GM18520 (cell line): Measurements from ENCODE around the gene PTPRCAP.
"Not testable (repeated sequence)": the region's sequence is repeated elsewhere in the genome, so short reads cannot be mapped to it uniquely, and the experiment has no call there.

Source experiments
- ATAC-seq: cut with Tn5 transposase; IDR thresholded peaks from one replicate; pipeline ENCODE4 v1.9.1; 2021; ENCODE audit not compliant: unreplicated experiment

PTPRCAP gene

GRCh38 chr11:67428052-67429001, 9.2 kb downstream of the PTPRCAP start, which contains the start of gene RPS6KB2:
TSS of gene RPS6KB2 (plus strand) at chr11:67428494. CDS start at chr11:67428546, 52 bp downstream.
- ATAC-seq: peak; percentile 81

- not testable (repeated sequence) for ATAC-seq
Observed at GRCh38 chr11:67427364-67427859, 10.1 kb downstream of the PTPRCAP start.

DNA sequence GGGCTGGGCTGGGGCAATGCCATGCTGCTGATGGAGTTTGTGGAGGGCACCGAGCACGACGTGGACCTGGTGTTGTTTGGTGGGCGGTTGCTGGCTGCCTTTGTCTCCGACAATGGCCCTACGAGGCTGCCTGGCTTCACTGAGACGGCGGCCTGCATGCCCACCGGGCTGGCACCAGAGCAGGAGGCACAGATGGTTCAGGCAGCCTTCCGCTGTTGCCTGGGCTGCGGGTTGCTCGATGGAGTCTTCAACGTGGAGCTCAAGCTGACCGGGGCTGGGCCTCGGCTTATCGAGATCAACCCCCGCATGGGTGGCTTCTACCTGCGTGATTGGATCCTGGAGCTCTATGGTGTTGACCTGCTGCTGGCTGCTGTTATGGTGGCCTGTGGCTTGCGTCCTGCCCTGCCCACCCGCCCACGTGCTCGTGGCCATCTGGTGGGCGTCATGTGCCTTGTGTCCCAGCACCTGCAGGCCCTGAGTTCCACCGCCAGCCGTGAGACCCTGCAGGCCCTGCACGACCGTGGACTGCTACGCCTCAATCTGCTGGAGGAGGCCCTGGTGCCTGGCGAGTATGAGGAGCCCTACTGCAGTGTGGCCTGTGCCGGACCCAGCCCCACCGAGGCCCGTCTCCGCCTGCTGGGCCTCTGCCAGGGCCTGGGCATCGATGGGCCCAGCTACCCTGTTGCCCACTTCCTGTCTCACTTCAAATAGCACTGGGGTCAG, 13.4 kb downstream of the PTPRCAP start:
- no peak for ATAC-seq

DNA sequence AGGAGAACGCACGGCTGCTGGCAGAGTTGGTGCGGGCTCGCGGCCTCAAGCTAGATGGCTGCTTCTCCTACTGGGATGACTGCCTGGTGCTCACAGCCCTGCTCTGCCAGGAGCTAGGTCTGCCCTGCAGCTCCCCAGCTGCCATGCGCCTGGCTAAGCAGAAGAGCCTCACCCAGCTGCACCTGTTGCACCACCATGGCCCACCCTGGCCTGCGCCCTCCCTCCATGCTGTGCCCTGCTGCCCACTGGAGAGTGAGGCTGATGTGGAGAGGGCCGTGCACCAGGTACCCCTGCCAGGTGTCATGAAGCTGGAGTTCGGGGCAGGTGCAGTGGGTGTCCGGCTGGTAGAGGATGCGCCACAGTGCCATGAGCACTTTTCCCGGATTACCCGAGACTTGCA, 14.0 kb downstream of the PTPRCAP start:
- ATAC-seq: no peak

DNA sequence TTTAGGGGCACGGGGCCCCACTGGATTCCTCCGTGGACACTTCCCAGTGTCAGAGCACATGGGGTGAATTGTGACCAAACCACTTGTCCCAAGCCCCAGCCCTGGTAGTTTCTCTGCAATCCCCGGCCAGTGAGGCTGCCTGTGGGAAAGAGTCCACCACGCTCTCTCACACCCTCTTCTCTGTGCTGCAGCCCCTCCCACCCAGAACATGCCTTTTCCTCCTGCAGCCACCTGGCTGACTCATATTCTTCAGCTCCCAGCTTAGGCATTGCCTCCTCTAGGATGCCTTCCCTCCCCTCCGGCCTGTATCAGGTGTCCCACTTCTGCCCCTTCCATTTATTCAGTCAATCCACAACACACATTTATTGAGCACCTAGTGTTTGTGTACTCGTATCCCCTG, 14.6 kb downstream of the PTPRCAP start:
- ATAC-seq: no peak

DNA sequence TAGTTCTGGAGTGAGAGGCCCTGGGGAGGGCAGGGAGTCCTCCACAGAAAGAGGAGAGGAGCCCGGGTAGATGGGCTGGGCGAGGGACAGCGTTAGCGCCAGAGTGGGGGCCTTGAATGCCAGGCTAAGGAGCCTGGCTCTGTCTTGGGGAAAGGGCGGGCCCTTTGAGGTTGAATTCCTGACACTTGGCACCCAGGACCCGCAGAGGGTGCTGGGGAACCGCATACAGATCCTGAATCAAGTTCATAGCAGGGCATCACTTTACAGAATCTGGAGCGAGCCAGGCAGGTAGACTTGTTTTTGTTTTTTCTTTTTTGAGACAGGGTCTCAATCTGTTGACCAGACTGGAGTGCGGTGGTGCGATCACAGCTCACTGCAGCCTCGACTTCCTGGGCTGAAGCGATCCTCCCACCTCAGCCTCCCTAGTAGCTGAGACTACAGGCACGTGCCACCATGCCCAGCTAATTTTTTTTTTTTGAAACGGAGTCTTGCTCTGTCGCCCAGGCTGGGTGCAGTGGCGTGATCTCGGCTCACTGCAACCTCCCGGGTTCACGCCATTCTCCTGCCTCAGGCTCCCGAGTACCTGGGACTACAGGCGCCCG, 16.0 kb downstream of the PTPRCAP start:
- ATAC-seq: no peak

DNA sequence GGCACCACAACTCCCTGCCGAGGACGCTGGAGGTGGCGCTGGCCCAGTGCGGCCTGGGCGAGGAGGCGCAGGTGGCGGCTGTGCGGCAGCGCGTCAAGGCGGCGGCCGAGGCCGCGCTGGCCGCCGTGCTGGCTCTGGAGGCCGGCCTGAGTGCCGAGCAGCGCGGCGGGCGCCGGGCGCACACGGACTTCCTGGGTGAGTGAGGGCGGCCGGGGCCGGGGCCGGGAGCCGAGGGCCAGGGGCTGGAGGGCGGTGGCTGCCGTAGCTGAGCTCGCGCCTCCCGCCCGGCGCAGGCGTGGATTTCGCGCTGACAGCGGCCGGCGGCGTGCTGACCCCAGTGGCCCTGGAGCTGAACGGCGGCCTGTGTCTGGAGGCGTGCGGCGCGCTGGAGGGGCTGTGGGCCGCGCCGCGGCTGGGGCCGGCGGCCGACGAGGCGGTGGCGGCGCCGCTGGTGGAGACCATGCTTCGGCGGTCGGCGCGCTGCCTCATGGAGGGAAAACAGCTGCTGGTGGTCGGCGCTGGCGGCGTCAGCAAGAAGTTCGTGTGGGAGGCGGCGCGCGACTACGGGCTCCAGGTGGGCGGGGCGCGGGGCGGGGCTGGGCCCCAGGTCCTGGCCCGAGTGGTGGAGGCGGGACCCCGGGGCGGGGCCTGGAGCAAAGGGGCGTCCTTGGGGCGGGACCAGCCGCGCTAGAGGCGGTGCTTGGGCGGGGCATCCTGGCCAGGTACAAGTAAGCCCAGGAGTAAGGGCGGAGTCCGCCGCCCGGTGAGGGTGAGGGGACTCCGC, 16.6 kb downstream of the PTPRCAP start:
- ATAC-seq: peak; percentile 82

DNA sequence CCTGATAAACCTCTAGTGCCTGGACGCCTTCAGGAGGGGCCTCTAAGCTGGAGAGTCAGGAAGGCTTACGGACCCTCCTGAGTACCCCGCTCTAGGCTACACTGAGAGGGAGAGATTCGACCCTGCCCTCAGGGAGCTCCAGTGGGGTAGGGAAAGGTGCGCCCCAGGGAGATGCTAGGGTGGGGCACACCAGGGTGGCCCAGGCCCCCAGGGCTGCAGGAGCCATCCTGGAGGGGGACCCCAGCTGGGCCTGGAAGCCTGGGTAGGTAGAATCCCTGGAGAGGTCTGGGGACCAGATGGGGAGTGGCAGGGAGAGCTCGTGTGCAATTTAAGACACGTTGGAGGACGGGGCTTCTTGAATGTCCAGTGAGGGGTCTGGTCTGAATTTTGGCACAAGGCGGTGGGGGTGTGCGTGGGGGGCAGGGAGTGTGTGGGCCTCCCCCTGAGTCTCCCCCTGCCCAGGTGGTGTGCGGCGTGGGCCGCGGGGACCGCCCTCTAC, 17.3 kb downstream of the PTPRCAP start:
- no peak for ATAC-seq

- no peak for ATAC-seq
Observed at GRCh38 chr11:67419325-67420049, 18.0 kb downstream of the PTPRCAP start.

DNA sequence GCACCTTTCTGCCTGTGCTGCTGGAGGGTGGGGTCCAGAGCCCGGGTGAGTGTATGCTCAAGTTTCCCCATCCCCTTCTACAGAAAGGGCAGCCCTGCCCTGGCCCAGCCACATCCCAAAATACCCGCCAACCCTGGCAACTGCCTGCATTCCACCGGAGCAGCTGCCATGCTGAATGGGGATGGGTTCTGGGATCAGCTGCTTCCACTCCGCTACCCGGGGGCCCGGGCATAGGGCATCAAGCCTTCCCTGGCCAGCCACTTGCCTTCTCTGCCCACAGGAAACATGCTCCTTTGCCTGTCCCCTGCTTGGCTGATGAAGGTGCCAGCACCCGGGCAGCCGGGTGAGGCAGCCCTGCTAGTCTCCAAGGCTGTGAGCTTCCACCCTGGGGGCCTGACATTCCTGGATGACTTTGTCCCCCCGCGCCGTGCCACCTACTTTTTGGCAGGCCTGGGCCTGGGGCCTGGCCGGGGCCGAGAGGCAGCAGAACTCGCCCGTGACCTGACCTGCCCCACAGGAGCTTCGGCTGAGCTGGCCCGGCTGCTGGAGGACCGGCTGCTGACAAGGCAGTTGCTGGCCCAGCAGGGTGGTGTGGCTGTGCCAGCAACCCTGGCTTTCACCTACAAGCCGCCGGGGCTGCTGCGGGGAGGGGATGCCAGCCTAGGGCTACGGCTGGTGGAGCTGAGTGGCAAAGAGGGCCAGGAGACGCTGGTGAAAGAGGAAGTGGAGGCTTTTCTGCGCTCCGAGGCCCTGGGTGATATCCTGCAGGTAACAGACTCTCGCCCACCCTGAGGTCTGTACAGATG, 18.8 kb downstream of the PTPRCAP start:
- ATAC-seq: no peak

- ATAC-seq: no peak
Observed at GRCh38 chr11:67417425-67417824, 20.1 kb downstream of the PTPRCAP start.

DNA sequence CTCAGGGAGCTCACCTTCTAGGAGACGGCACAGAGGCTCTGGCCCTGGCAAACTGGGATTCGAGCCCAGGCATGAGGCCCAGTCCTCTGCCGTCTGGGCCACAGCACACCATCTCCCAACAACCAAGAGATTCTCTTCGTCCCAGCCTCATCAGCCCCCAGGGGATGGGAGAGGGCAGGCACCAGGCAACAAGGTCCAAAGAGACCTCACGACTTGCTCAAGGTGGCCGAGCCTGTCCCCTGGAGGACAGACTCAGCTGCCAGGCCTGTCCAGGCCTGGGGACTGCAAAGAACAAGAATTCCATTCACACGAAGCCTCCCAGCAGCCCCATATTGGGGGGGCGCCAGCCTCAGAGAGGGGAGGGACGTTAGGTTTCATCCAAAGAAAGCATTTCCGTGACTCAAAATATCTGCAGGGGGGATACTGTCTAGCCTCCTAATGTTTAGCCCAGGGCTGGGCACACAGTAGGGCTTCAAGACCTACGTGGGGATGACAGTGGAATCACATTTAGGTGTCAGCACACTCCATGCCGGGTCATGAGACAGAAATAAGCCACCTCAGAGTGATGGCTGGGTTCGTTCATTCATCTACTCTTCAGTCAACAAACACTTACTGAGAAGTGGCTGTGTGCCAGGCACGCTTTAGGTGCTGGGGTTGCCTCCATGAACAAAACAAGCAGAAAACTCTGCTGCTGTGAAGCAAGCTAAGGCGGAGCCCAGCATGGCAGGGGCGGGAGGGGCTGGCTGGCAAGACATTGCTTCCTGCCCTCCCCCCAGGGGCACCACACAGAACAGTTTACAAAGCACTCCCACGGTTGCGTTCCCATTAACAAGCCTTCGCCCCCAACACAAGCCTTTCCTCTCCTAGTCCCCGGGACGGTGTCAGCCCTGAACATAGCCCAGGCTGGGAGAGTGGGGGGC, 20.8 kb downstream of the PTPRCAP start:
- no peak for ATAC-seq

DNA sequence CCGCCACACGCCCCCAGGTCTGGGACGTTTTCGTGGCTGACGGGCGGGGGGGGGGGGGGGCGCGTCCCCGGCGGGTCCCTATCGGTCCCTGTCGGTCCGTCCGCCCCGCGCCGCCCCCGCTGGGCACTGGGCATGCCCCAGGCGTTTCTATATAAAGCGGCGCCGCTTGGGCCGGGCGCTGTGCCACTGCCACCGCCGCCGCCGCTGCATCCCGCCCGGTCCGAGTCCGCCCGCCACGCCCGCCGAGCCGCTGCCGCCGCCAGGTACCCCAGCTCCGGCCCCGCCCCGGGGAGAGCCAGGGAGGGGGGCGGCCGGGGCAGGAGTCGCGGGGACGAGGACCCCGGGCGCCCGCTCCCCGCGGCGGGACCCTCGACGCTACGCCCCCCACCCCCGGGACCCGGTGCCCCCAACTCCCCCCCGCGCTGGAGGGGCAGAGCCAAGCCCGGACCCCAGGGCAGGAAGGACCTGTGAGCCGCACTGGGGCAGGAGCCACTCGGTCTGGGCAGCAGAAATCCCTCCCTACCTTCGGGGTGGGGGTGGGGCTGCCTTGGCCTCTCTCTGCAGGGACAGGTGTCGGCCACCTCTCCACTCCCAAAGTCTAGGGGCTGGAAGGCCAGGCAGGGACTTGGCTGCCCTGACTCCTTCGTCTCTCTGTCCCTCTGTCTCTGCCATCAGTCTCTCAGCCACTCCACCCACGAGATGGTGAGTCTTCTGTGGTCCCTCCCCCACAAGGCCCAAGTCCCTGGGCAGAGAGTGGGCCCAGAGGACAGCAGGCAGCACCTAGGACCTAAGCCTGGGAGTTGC, 21.8 kb downstream of the PTPRCAP start, which contains the start of gene CARNS1:
Gene CARNS1, plus strand, starts transcription at position 178 of the 804 bp plus-strand sequence. Its CDS starts 522 bp downstream, at position 700.
- ATAC-seq: no peak

DNA sequence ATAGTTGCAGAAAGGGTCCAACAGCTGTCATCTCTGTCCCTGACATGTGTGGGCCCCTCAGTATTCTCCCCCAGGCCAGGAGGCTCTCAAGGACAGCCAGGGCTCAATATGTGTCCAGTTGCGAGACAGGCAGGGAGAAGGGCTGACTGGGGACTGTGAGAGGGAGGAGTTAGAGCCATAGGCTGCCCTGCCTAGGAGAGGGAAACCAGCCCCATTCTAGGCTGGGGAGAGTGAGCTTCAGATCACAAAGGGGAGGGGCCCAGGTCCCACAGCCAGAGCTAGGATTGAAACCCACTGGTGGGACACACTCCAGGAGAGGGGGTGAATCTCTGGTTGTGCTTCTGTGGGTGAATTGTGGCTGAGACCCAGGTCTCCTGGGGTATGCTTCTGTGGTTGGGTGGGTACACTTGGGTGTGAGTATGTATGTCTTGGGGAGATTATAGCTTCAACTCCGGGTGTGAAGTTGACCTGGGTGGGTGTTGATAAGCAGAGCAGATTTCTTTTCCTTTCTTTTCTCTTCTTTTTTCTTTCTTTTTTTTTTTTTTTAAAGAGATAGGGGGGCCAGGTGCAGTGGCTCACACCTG, 24.1 kb downstream of the PTPRCAP start:
- no peak for ATAC-seq

- no peak for ATAC-seq
Observed at GRCh38 chr11:67412495-67413179, 24.8 kb downstream of the PTPRCAP start.

- no peak for ATAC-seq
Observed at GRCh38 chr11:67411785-67412152, 25.7 kb downstream of the PTPRCAP start.
